HepG2 (cell line): ENCODE data around the gene KNL1. TPM values are rescaled to one million over a fixed set of nuclear protein-coding genes. Genes with fewer than 3 reads are reported as not detected.

Experiments
- CAMTA2 ChIP-seq: sonication (generic); formaldehyde crosslinking; IDR thresholded peaks from 2 replicates; pipeline ENCODE4 v1.4.0; 2020; ENCODE audit warnings: mild to moderate bottlenecking, missing genetic modification reagents, borderline replicate concordance
- ELF4 ChIP-seq: sonication (generic); formaldehyde crosslinking; IDR thresholded peaks from 2 replicates; pipeline ENCODE4 v1.5.0; 2020; ENCODE audit warnings: missing genetic modification reagents, mild to moderate bottlenecking, moderate library complexity, borderline replicate concordance
- FOXA3 ChIP-seq: IDR thresholded peaks from 2 replicates; pipeline ENCODE4 v1.6.1; 2016; ENCODE audit warnings: missing genetic modification reagents, missing compliant biosample characterization
- FOXP4 ChIP-seq: sonication (generic); formaldehyde crosslinking; IDR thresholded peaks from 2 replicates; pipeline ENCODE4 v1.4.0; 2020; ENCODE audit warnings: missing genetic modification reagents
- GLI4 ChIP-seq: sonication (generic); formaldehyde crosslinking; IDR thresholded peaks from 2 replicates; pipeline ENCODE4 v1.5.1; 2020; ENCODE audit warnings: missing genetic modification reagents, mild to moderate bottlenecking, moderate library complexity, borderline replicate concordance
- ISL2 ChIP-seq: sonication (generic); formaldehyde crosslinking; IDR thresholded peaks from 2 replicates; pipeline ENCODE4 v1.5.0; 2020; ENCODE audit warnings: missing genetic modification reagents
- PCBP1 ChIP-seq: fragments of 200-400 bp; formaldehyde crosslinking; IDR thresholded peaks from 2 replicates; pipeline ENCODE4 v1.6.1; 2017; ENCODE audit warnings: mild to moderate bottlenecking, low read depth, low read length, borderline replicate concordance
- PLRG1 ChIP-seq: fragments of 450-650 bp; conservative IDR thresholded peaks from 2 replicates; pipeline ENCODE4 v1.6.1; 2016
- RFXAP ChIP-seq: sonication (generic); formaldehyde crosslinking; IDR thresholded peaks from 2 replicates; pipeline ENCODE4 v1.4.0; 2020; ENCODE audit warnings: missing genetic modification reagents, borderline replicate concordance
- SALL1 ChIP-seq: sonication (generic); formaldehyde crosslinking; IDR thresholded peaks from 2 replicates; pipeline ENCODE4 v1.8.0; 2022; ENCODE audit warnings: mild to moderate bottlenecking, missing genetic modification reagents
- TEF ChIP-seq: sonication (generic); formaldehyde crosslinking; IDR thresholded peaks from 2 replicates; pipeline ENCODE4 v1.5.0; 2020; ENCODE audit warnings: missing genetic modification reagents
- ZBTB26 ChIP-seq: IDR thresholded peaks from 2 replicates; pipeline ENCODE4 v1.6.1; 2016; ENCODE audit warnings: missing compliant biosample characterization, missing genetic modification reagents, borderline replicate concordance
- ZNF468 ChIP-seq: sonication (generic); formaldehyde crosslinking; IDR thresholded peaks from 2 replicates; pipeline ENCODE4 v1.8.0; 2022; ENCODE audit warnings: mild to moderate bottlenecking, moderate library complexity, missing genetic modification reagents
- ZNF7 ChIP-seq: IDR thresholded peaks from 2 replicates; pipeline ENCODE4 v1.6.1; 2016; ENCODE audit warnings: missing biosample characterization, missing genetic modification reagents
- ZNF775 ChIP-seq: sonication (generic); formaldehyde crosslinking; IDR thresholded peaks from 2 replicates; pipeline ENCODE4 v1.4.0; 2020; ENCODE audit warnings: missing genetic modification reagents, mild to moderate bottlenecking, moderate library complexity, borderline replicate concordance
- ZNF781 ChIP-seq: sonication (generic); formaldehyde crosslinking; IDR thresholded peaks from 2 replicates; pipeline ENCODE4 v1.5.1; 2020; ENCODE audit warnings: borderline replicate concordance, mild to moderate bottlenecking, missing genetic modification reagents; ENCODE audit errors: not compliant biosample characterization
- ZNF839 ChIP-seq: sonication (generic); formaldehyde crosslinking; IDR thresholded peaks from 2 replicates; pipeline ENCODE4 v1.4.0; 2020; ENCODE audit warnings: missing genetic modification reagents, mild to moderate bottlenecking, borderline replicate concordance
- ZSCAN21 ChIP-seq: sonication (generic); formaldehyde crosslinking; IDR thresholded peaks from 2 replicates; pipeline ENCODE4 v1.8.0; 2022; ENCODE audit warnings: mild to moderate bottlenecking, missing genetic modification reagents, moderate library complexity, borderline replicate concordance
- ZSCAN5A ChIP-seq: sonication (generic); formaldehyde crosslinking; IDR thresholded peaks from 2 replicates; pipeline ENCODE4 v1.8.0; 2022; ENCODE audit warnings: mild to moderate bottlenecking, missing genetic modification reagents, borderline replicate concordance
- polyA plus RNA-seq, 8 experiments: library from polyadenylated mRNA; depleted of rRNA in 3 of 8; stranded (reverse) in 7 of 8; unstranded in 1 of 8; fragments of >200 nt; fragmentation: Illumina TruSeq in 4 of 8; extraction: Trizol in 4 of 8; gene quantifications; 2 replicates each; pipeline versions ENCODE4 v1.2.1 to v1.2.3, GENCODE V29; 2011 to 2016; ENCODE audit warnings: low read depth in 4 of 8, missing spikeins in 1 of 8, mixed read lengths in 1 of 8; ENCODE audit not compliant: insufficient read depth in 1 of 8
- total RNA-seq, 5 experiments: library from RNA; depleted of rRNA; stranded (reverse); fragments of >200 nt; fragmentation: Illumina TruSeq; extraction: Trizol; gene quantifications; 2 replicates each; pipeline ENCODE4 v1.2.3, GENCODE V29; 2016; ENCODE audit warnings: low read depth in 1 of 5

Gene KNL1
- total and polyA plus RNA-seq, 2 of the 13 experiments (the other 11 are each of a cell fraction or from before 2014, with no cell fraction given), result 8.0 to 21.4 TPM

GRCh38 chr15:40593588-40594428 lies at the start of gene KNL1 (continued):
- TF ChIP-seq ZSCAN21 (CRISPR knock-in tag), result peak; percentile 50; the same call in 1 of the 2 replicates
- peak; percentile 66 for TF ChIP-seq FOXA3 (CRISPR knock-in tag)
- no peak; the same call in 1 of the 2 replicates for TF ChIP-seq ZSCAN5A
- TF ChIP-seq ZNF775, result no peak
- TF ChIP-seq GLI4 (CRISPR knock-in tag), result peak; percentile 49; the same call in 1 of the 2 replicates
- no peak for TF ChIP-seq PLRG1
- TF ChIP-seq ZNF781 (CRISPR knock-in tag), result no peak
- TF ChIP-seq ZBTB26 (CRISPR knock-in tag), result no peak
- TF ChIP-seq RFXAP, result peak; percentile 71
- peak; percentile 18; the same call in 1 of the 2 replicates for TF ChIP-seq ZNF468 (CRISPR knock-in tag)
- peak; percentile 55; the same call in 1 of the 2 replicates for TF ChIP-seq FOXP4 (CRISPR knock-in tag)
- peak; percentile 79 for TF ChIP-seq SALL1
- TF ChIP-seq ELF4, result no peak
- peak; percentile 60 for TF ChIP-seq ISL2
- no peak for TF ChIP-seq PCBP1
- TF ChIP-seq TEF, result peak; percentile 81
- peak; percentile 68; the same call in 1 of the 2 replicates for TF ChIP-seq ZNF7
- no peak for TF ChIP-seq ZNF839 (CRISPR knock-in tag)
- no peak for TF ChIP-seq CAMTA2 (CRISPR knock-in tag)
